ENCODE measurements around the gene EXOSC7. TPM values are rescaled to one million over a fixed set of nuclear protein-coding genes. Genes with fewer than 3 reads are reported as not detected.

The EXOSC7 gene
- total RNA-seq, 1 donor from 2014 or later = 85.1 TPM

DNA sequence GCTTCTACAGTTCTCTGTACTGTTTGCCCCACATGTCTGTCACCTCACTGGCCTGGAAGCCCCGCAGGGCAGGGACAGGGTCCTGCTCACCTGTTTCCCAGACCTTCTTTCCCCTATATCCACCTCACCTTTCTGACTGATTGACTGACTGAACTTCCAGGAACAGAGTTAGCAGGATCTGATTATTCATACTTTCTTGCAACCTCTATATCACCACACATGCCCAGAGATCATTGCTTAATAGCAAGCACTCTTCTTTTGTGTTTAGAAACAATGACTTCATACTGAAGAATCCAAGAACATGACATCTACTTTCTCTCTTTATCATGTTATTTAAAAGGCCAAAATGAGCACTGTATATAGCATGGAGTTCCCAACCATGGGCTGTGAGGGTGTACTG lies 32.1 kb downstream of the EXOSC7 start:
- DNase-seq (ENCODE audit: low read depth) = no peak
- H3K4me3 ChIP-seq (ENCODE audit: low read depth, low read length) = no peak overlapping the region
- TF ChIP-seq CTCF (conservative IDR thresholded peaks at IDR 0.05; ENCODE audit: low read depth, low read length) = no peak

- DNase-seq (ENCODE audit: low read depth) = no peak
- no peak overlapping the region for H3K4me3 ChIP-seq (ENCODE audit: low read depth, low read length)
- no peak for TF ChIP-seq CTCF (conservative IDR thresholded peaks at IDR 0.05; ENCODE audit: low read depth, low read length)
Observed at GRCh38 chr3:45009868-45010267, 33.8 kb downstream of the EXOSC7 start.

- no peak overlapping the region for H3K4me3 ChIP-seq (ENCODE audit: low read depth, low read length)
- TF ChIP-seq CTCF (conservative IDR thresholded peaks at IDR 0.05; ENCODE audit: low read depth, low read length) = no peak
- DNase-seq (ENCODE audit: low read depth) = peak; percentile 75
Observed at GRCh38 chr3:45010811-45011333, 34.8 kb downstream of the EXOSC7 start.

DNA sequence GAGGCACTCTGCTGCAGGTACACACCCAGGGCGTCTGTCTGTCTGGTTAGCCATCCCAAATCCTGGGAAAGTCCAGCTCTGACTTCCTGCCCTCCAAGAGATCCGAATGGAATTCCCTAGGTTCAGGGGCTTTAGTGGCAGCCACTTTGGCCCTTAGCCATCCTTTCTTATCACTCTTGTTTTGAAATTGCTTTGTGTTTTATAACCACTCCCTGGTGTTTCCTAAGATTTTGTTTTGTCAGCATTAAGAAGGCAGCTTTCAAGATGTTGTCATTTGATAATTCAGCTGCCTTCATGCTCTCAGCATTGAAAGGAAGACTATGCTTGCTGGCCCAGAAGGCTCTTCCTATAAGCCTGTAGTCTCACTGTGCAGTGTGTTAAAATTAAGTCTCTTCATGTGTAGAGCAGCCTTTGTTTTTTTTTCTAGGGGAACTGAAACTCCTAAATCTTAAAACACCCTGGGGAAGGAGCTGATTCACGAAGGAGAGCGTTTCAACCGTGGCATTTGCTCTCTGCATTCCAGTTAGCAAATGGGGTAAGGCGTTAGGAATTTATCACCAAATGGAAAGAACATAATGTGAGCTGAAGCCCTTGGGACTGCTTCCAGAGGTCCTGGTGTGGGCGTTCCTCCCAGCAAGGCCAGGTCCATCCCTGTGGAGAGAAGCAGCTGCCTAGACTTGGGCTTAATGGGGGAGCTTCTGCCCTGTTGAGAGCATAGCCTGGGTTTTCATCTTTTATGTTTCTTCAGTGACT lies 35.9 kb downstream of the EXOSC7 start:
- H3K4me3 ChIP-seq (ENCODE audit: low read depth, low read length) = no peak overlapping the region
- no peak for TF ChIP-seq CTCF (conservative IDR thresholded peaks at IDR 0.05; ENCODE audit: low read depth, low read length)
- peak; percentile 72 for DNase-seq (ENCODE audit: low read depth)

DNA sequence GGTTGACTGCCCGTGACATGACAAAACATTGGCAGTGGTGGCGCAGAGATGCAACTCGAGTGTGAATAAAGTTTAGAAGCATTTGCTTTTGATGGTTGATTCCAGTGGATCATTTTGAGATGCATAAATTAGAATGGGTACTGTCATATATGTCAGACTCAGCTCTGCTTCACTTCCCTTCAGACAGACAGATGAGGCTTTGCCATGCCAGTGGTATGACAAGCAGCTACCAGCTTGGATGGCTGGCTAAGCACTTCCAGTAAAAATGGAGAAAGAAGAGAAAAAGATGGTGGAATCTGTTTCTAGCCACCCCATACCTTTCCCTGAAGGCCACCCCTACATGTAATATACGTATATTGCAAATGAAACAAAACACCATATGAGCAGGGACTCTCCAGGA lies 36.5 kb downstream of the EXOSC7 start:
- TF ChIP-seq CTCF (conservative IDR thresholded peaks at IDR 0.05; ENCODE audit: low read depth, low read length) = no peak
- DNase-seq (ENCODE audit: low read depth) = no peak
- H3K4me3 ChIP-seq (ENCODE audit: low read depth, low read length) = no peak overlapping the region

DNA sequence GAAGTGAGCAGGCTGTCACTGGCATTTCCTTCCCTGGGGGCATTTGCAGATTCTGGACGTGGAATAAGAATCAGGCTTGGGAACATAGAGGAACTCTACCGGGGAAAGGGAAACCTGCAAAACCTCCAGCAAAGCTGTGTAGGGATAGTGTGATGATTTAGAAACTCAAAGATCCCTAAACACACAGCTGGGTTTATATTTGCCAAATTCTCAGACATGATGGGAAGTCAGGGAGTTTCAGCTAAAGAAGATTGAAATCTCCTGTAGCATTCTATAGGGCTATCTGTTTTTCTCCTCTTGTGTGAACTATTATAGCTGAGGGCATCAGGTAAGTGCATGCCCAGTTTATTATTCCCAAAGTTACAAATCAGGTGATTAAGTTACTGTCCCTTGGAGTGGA lies 40.9 kb downstream of the EXOSC7 start:
- no peak for DNase-seq (ENCODE audit: low read depth)
- TF ChIP-seq CTCF (conservative IDR thresholded peaks at IDR 0.05; ENCODE audit: low read depth, low read length) = no peak
- H3K4me3 ChIP-seq (ENCODE audit: low read depth, low read length) = no peak overlapping the region

DNA sequence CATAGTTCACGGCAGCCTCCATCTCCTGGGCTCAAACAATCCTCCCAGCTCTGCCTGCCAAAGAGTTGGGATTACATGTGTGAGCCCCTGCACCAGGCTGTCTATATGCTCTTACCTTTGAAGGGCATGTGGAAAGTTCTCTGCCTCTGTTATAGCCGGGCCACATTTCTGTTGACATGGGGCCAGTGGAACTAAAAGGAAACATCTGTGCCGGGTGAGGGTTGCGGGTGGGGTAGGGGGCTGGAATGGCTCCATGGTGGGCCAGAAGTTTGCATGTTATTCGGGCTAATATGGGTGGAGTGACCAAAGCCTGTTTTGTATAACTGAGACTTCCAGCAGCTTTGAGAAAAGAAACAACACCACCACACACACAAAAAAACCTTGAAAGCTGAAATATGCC lies 41.8 kb downstream of the EXOSC7 start:
- TF ChIP-seq CTCF (conservative IDR thresholded peaks at IDR 0.05; ENCODE audit: low read depth, low read length) = no peak
- DNase-seq (ENCODE audit: low read depth) = no peak
- no peak overlapping the region for H3K4me3 ChIP-seq (ENCODE audit: low read depth, low read length)

Data from epithelial cell of proximal tubule (primary cell).